GM19043 (cell line): ENCODE measurements around the gene GAS6.
"Not testable (repeated sequence)": the region's sequence is repeated elsewhere in the genome, so short reads cannot be mapped to it uniquely, and the experiment has no call there.

ENCODE experiments used
- ATAC-seq: cut with Tn5 transposase; IDR thresholded peaks from one replicate; pipeline ENCODE4 v1.9.1; 2021; ENCODE audit warnings: low read depth; ENCODE audit not compliant: unreplicated experiment

GAS6 gene

DNA sequence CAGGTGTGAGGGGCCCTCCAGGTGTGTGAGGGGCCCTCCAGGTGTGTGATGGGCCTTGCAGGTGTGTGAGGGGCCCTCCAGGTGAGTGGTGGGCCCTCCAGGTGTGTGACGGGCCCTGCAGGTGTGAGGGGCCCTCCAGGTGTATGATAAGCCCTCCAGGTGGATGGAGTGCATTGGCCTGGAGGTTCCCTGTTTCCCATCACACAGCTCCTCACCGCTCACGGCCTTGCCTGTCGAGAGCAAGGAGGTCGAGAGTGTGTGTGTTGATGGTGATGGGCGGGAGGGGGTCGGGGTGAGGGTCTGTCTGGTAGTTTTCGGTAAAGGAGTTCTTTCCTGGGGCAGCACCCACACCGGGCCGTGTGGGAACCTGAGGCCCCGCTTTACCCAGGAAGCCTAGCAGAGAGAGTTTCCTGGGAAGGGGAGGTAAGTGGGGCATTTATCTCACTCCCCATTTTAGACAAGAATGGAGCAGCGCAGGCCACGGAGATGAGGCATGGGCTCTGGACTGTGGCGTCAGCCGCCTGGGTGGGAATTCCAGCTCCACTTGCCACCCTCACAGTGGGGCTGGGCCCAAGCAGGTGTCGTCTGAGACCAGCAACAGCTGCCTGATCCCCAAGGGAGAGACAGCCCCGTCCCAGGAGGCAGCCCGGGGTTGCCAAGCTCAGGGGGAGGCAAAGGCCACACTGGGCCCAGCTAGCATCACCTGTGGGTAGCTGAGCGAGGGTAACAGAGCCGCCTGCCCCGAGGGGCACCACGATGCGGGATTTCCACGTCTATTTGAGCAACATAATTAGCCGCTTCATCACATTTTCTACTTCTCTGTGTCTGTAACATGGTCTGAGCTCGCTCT lies 10.9 kb upstream of the GAS6 start:
- no peak for ATAC-seq

DNA sequence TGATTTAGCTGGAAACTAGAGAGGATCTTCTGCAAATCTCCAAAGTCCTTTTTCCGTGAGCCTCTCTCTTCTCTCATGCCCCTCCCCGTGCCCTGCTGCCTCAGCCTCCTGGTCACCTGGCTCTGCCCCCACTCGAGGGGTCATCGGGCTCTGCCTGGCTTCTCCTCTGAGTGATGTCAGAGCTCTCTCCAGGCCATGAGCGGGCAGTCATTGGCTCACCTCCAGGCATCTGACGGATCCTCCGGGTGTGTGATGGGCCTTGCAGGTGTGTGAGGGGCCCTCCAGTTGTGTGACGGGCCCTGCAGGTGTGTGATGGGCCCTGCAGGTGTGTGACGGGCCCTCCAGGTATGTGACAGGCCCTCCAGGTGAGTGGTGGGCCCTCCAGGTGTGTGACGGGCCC lies 10.3 kb upstream of the GAS6 start:
- no peak for ATAC-seq

DNA sequence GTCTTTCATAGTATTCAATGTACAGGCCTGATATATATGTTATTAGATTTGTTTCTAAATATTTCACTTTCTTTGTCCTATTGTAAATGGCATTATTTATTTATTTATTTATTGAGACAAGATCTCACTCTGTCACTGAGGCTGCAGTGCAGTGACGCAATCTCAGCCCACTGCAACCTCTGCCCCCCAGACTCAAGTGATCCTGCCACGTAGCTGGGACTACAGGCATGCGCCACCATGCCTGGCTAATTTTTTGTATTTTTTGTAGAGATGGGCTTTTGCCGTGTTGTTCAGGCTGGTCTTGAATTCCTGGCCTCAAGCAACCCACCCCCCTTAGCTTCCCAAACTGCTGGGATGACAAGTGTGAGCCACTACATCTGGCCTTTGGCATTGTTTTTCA lies 5.4 kb upstream of the GAS6 start:
- no peak for ATAC-seq

DNA sequence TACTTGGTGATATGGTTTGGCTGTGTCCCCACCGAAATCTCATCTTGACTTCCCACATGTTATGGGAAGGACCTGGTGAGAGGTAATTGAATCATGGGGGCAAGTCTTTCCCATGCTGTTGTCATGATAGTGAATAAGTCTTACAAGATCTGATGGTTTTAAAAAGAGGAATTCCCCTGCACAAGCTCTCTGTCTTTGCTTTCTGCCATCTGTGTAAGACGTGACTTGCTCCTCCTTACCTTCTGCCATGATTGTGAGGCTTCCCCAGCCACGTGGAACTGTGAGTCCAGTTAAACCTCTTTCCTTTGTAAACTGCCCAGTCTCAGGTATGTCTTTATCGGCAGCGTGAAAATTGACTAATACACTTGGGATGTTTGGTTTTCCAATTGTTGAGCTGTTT lies 4.0 kb upstream of the GAS6 start:
- ATAC-seq: not testable (repeated sequence)

DNA sequence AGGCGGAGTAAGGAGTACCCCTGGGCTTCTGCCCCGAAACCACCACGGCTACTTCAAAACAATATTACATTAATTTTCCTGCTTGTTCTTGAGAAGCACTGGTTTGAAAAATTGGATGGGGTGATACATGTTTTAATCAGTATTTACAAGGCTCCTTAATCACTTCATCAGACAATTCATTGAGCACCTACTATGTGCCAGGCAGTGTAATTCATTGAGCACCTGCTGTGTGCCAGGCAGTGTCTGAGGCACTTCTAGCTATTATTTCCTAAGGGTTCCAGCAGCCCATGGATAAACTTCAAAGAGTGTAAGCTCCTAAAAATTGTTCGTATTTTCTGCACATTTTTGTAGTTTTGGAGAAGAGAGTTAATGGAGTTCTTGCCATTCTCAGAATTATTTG lies 1.6 kb upstream of the GAS6 start:
- ATAC-seq: no peak

DNA sequence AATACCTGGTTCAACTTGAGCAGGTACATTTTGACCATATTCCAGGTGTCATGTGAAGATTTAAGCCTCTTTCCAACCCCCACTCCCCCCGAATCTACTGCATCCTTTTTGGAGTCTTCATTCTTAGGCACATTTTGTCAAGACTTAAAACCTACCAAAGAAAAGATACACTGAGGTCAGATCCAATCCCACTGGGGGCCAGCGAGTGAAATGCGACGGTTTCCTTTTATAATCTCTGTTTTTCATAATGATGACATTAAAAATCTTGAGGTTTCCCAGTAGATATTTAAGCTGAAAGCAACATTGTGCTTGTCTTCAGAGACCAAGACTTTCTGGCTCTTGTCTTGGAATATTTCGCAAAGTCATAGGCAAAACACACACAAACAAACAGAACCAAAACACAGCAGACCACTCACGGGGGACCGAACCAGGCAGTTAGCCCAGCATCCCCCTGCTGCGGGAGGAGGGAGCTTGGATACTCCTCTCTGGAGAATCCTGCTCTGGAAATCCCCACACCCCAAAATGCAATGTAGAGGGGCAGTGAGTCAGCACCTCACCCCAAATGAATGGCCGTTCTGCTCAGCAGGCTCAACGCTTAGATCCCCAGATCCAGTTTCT lies 506 bp upstream of the GAS6 start:
- no peak for ATAC-seq

DNA sequence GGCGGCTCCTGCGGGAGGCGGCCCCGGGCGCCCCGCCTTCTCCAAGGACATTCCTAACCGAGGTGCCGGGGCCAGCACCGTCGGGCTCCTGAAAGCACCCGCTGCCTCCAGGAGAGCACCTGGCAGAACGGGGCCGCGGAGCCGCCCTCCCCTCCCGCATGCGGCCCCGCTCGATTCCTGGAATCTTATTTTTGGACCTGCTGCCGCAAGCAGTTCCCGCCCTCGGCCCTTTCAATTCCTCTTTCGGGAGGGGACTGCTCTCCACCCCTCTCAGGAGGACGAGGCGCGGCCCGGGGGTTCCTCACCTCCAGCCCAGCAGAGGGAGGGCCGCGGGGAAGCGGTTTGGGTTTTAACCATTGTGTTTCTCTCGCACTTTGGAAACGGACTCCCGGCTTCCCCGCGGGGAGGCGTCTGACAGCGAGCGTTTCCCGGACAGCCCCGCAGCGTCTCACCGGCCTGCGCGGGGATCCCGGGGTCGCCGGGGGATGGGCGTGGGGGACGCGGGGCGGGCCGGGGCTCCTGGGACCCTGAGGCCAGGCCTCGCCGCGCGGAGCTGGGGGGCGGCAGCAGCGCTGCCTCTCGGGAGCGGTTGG lies 849 bp downstream of the GAS6 start:
- no peak for ATAC-seq

DNA sequence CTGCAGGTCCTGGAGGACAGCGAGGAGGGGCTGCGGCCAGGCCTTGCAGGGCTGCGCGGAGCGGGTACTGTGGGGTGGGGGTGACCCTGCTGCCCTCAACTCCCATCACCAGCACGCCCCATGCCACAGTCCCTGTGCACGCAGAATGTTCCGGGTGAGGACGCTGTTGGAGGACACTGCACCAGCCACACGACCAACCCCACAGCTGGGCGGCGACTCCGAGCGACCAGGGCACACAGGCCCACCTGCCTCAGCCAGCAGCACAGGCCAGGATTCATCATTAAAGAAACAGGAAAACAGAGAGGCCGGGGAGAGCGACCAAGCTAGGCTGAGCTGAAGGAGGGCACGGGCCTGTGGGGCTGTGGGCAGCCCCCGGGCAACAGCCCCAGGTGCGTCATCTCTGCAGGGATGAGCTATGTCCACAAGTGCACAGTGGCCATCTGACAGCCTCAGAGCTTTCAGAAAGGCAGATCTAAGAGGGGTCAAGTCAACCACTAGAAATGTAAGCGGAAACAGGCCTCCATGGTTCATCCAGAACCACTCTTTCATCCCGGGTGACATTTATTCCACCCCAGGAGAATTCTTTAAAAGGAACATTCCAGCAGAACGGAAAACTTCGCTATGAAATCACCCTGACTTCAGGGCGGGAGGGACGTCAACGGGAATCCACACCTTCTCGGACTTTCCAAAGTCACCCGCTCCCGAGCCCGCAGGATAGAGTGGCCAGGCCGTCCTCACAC lies 1.5 kb downstream of the GAS6 start:
- ATAC-seq: no peak

DNA sequence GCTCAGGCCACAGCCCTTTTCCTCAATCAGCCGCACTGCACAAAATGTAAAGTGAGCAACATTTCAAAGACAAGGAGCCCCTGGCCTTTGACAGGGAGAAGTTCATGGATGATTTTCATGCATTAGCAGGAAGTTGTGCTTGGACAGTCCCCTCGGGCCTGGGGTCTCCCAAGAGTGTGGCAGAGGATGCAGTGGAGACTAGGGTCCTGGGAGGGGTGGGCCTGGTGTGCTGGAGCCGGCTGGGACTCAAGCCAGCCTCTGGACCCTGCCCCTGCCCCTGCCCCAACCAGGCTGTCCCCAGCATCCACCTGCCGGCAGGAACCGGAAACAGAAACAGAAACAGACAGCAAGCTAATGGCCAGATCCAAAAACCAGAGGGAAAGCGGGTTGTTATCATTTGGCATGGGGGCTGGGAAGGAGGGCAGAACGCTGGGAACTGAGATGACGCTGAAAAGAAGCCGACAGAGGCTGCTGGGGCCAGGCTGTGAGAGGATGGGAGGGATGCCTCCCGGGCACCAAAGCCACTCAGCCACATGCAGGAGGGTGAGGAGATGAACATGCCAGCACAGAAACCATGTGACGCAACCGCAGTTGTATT lies 2.3 kb downstream of the GAS6 start:
- no peak for ATAC-seq

DNA sequence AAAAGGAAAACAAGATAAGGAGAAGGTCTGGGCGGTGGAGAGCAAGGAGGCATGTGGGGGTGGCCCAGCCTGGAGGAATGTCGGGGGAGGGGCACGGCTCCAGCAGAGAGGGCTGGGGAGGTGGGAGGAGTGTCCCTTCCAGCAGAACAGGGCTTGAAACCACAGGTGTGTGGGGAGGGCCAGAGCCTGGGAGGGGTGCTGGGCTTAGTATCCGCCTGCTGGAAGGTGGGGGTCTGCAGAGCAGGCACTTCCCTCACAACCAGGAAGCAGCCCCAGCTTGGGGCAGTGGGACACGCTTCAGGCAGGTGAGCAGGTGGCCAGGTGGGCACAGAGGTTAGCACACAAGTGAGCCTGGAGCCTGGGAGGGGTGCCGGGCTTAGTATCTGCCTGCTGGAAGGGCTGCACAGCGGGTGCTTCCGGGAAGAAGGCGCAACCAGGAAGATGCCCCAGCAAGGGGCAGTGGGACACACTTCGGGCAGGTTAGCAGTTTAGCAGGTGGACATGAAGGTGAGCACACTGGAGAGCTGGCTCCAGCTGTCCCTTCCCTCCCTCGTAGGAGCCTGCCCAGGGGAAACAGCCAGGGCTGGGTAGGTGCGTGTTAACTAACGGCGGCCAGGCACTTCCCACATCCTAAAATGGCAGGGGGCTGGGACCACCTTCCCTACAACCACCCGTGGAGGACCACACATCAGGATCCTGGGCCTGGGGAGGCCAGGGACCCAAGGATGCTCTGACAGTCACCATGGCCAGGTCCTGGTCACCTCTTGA lies 3.0 kb downstream of the GAS6 start:
- no peak for ATAC-seq

DNA sequence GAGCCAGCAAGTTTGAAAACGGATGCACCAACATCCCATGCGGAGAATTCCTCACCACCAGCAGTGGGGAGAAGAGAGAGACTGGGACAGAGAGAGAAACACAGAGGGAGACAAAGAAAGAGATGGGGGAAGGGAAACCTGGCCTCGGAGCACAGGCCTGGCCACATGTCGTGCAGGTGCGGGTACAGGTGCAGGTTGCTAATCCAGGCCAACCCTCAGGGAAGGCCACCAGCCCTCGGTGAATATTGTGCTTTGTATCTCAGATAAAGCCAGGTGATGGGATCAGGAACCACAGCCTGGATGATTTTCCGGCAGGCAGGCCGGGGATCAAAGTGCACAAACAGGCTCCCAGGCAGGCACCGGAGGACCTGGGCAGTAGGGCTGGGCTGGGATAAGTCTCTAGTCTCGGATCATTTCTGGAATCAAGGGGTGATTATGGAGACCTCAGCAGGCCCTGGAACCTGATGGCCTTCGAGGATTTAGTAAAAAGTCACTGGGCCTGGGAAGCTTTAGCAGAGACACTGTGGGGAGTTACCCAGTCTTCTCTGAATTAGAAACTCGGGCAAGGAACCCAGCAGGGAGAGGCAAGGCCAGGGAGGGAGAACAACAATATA lies 3.7 kb downstream of the GAS6 start:
- ATAC-seq: no peak

DNA sequence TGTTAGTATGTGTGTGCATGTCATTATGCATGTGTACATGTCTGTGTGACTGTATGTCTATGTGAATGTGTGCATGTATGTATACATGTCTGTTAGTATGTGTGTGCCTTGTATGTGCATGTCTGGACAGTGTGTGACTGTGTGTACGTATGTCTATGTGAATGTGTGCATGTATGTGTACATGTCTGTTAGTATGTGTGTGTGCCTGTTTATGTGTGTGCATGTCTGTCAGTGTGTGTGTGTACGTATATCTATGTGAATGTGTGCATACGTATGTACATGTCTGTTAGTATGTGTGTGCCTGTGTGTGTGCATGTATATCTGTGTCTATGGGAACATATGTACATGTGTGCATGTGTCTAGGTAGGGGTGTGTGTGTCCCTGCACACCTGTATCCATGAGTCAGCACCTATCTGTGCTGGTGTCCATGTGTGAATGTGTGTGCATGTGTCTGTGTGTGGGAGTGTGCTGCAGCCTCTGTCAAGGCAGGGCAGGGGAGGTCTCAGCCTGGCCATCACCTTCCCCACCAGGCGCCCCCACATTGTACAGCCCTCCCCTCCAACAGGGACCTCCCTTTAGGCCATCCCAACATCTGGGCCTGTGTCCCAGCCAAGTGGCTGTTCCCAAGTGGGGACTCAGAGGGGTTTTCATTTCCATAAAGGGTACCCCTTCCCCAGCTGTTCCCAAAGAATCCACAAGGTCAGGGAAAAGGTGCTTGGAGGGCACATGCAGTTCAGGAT lies 4.4 kb downstream of the GAS6 start:
- ATAC-seq: no peak

DNA sequence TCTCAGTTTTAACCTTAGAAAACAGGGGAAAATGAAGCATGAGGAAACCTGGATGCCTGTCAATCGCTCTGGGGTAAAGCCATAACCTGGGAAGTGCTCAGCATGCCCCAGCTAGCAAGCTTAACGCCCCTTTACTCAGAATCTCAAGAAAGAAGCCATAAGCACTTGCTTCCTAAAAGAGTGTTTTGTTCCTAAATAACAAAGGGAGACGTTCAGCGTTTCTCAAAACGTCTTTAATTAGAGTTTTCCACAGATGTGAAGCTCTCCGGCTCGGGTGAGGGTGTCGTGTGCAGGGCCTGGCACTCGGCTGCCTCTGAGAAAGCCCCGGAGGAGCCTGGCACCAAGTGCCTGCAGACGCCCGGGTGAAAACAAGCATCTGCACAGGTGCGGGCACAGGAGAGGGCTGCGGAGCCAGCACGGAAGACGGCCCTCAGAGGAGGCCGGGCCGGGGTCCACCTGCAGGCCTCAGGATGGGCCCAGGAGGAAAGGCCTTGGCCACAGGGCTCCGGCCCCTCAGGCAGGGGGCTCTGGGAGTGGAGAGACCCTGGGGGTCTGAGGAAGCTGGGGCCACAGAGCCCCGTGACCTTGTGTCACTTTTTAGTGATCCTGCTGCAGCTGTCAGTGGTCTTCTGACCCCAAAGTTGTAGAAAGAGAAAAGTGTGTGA lies 6.2 kb downstream of the GAS6 start:
- no peak for ATAC-seq

DNA sequence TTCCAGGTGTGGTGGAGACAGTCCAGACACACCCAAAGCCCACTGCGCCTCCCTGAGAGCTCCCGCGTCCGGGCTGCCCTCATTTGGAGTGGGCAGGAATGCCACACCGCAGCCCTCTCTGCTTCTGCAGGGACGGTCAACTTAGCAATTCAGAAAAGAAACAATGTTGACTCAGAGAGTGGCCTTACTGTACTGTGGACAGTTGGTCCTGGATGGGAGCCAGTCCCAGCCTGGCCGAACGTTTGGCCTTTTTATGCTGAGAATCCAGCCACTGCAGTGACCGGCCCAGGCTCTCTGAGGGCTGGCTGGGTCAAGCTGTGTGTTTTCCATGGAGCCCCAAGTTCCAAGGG lies 7.2 kb downstream of the GAS6 start:
- no peak for ATAC-seq

DNA sequence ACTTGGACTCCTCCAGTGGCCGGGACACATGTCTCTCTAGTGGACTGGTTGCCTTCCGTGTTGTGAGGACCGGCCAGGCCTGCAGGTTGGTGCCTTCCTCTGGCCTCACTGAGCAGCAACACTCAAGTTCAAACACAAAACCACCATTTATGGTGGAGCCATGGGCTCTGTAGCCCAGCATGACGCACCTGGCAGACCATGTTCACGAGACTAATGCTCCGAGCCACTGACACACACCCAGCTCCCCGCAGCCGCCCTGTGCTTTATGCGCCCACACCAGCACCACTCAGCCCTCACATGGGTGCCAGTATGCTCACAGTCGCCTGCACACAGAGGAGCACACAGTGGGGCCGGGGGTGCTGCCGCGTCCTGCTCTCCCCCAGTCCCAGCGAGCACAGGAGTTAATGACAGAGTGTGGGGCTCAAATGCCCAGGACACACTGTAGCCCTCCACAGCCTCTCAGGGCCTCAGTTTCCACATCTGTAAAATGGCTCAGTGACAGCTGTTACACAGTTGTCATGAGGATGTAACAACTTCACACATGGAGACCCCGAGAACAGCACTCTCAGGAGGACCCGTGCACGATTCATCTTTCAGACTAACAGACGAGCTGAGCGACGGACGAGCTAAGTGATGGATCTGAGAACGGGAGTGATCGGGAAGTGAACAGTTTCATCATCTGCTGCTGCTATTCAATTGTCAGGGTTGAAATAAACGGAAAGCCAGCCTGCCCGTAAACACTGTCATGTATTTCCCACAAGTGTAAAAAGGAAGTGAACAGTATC lies 7.8 kb downstream of the GAS6 start:
- ATAC-seq: no peak

DNA sequence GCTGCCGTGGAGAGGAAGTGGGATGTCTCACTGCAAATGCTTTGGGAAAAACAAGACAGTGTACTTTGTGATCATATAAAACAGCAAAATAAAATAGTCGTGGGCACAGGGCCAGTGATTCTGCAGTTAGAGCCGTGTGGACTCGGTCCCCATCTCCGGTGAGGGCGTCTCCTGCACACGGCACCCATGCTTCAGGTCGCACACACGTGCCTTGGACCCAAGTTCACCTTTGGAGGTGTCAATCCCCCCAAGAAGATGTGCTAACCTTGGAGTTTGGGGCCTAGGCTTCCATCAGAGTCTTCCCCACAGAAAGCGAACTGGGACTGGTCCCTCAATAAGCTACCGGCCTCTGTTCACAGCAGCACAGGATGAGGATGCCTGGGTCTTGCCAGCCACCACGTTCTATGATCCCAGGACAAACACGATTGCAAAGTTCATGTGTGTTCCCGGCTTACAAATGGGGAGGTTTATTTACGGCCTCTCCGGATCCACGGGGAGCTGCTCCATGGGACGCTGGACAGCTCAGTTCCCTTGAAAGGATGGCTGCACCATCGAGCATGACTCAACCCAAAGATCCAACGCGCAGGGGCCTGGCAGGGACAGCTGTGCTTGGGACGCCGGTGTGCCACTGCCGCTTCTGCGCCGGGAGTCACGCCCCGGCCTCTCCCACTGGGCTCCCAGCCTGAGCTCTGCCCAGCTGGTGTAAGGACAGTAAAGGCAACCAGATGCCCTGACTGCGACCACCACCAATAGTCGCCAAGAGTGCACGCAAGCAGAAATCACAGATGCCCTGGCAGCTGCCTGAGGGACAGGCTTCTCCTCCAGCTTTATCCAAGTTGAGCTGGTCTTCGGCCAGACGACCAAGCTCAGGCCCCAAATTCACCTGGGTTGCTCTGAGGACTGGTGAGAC lies 8.6 kb downstream of the GAS6 start:
- no peak for ATAC-seq
